Measurements from ENCODE around the gene EHD4.

EHD4 gene

GRCh38 chr15:41905036-41905793, 67.1 kb downstream of the EHD4 start:
- TF ChIP-seq CTCF (IDR thresholded peaks at IDR 0.05) = no peak
- Histone ChIP-seq H3K4me1 (ENCODE audit: control insufficient read depth in 1 of 2, insufficient read depth in 1 of 2, low read depth in 1 of 2, low read length in 1 of 2) (no peaks in the 10 kb centered on the region), H3K9me3 (no peaks in the 10 kb centered on the region), H3K4me3 (ENCODE audit: low read depth in 1 of 2, low read length in 1 of 2) (no peak overlapping the region), H3K27me3 (no peaks in the 10 kb centered on the region), H3K27ac (no peak overlapping the region), H3K36me3 (peaks cover 59% of the 10 kb centered on the region)

- Histone ChIP-seq H3K36me3 (peaks cover 60% of the 10 kb centered on the region), H3K27me3 (no peaks in the 10 kb centered on the region), H3K4me1 (ENCODE audit: control insufficient read depth in 1 of 2, insufficient read depth in 1 of 2, low read depth in 1 of 2, low read length in 1 of 2) (no peaks in the 10 kb centered on the region), H3K4me3 (ENCODE audit: low read depth in 1 of 2, low read length in 1 of 2) (no peak overlapping the region), H3K9me3 (no peaks in the 10 kb centered on the region), H3K27ac (no peak overlapping the region)
- peak; percentile 55 for TF ChIP-seq CTCF (IDR thresholded peaks at IDR 0.05)
Measured at GRCh38 chr15:41904541-41905005, 67.8 kb downstream of the EHD4 start.

- peaks cover 60% of the 10 kb centered on the region for H3K36me3 ChIP-seq
- no peak overlapping the region for H3K4me3 ChIP-seq (ENCODE audit: low read depth in 1 of 2, low read length in 1 of 2)
- no peak overlapping the region for H3K27ac ChIP-seq
- H3K27me3 ChIP-seq = no peaks in the 10 kb centered on the region
- H3K4me1 ChIP-seq (ENCODE audit: control insufficient read depth in 1 of 2, insufficient read depth in 1 of 2, low read depth in 1 of 2, low read length in 1 of 2) = no peaks in the 10 kb centered on the region
- TF ChIP-seq CTCF (IDR thresholded peaks at IDR 0.05) = no peak
- H3K9me3 ChIP-seq = no peaks in the 10 kb centered on the region
Measured at GRCh38 chr15:41903782-41904181, 68.6 kb downstream of the EHD4 start.

DNA sequence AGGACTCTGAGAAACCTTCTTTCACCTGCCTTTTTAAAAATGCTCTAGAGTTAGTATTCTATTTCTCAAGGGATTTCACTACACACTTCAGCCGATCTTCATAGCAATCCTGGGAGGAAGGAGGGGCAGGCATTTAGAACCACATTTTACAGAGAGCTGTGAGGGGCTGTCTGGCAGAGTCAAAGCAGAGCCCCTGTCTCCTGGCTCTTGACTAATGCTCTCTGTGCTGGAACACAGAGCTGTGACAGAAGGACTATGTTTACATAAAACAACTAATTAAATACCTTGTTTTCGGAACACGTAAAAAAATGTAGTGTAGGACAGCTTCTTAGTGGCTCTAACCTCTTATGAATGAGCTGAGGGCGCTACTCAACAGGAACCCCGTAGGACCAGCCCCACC, 70.9 kb downstream of the EHD4 start:
- H3K27me3 ChIP-seq = no peaks in the 10 kb centered on the region
- H3K4me3 ChIP-seq (ENCODE audit: low read depth in 1 of 2, low read length in 1 of 2) = no peak overlapping the region
- H3K36me3 ChIP-seq = peaks cover 43% of the 10 kb centered on the region

GRCh38 chr15:41900526-41901380, 71.6 kb downstream of the EHD4 start:
- peaks cover 41% of the 10 kb centered on the region for H3K36me3 ChIP-seq
- TF ChIP-seq CTCF (IDR thresholded peaks at IDR 0.05) = no peak
- no peak overlapping the region for H3K4me3 ChIP-seq (ENCODE audit: low read depth in 1 of 2, low read length in 1 of 2)
- no peaks in the 10 kb centered on the region for H3K4me1 ChIP-seq (ENCODE audit: control insufficient read depth in 1 of 2, insufficient read depth in 1 of 2, low read depth in 1 of 2, low read length in 1 of 2)
- no peak overlapping the region for H3K27ac ChIP-seq
- no peaks in the 10 kb centered on the region for H3K27me3 ChIP-seq
- H3K9me3 ChIP-seq = no peaks in the 10 kb centered on the region

More for the DNA sequence above, 70.9 kb downstream of the EHD4 start:
- Histone ChIP-seq H3K4me1 (ENCODE audit: control insufficient read depth in 1 of 2, insufficient read depth in 1 of 2, low read depth in 1 of 2, low read length in 1 of 2) (no peaks in the 10 kb centered on the region), H3K9me3 (no peaks in the 10 kb centered on the region), H3K27ac (no peak overlapping the region)
- no peak for TF ChIP-seq CTCF (IDR thresholded peaks at IDR 0.05)

Measured in neutrophil (primary cell).